Stimulated activated CD8-positive, alpha-beta memory T cell treated with anti-CD3 and anti-CD28 coated beads, Interleukin-4, amount 100 ng/mL, for 24 hours (primary cell): ENCODE results near the gene TRAT1.

Experiments used
- DNase-seq: peaks from one replicate; pipeline ENCODE4 v3.0.0-alpha.2; 2020; ENCODE audit warnings: low read depth

TRAT1 gene

GRCh38 chr3:108861401-108861800 is 38.8 kb downstream of the TRAT1 start:
- no peak for DNase-seq

GRCh38 chr3:108862865-108863798 is 40.5 kb downstream of the TRAT1 start:
- no peak for DNase-seq

- DNase-seq: no peak
Measured at GRCh38 chr3:108863799-108864135, 41.2 kb downstream of the TRAT1 start.

- DNase-seq: no peak
Measured at GRCh38 chr3:108877901-108878300, 55.3 kb downstream of the TRAT1 start.

GRCh38 chr3:108879915-108880314 is 57.3 kb downstream of the TRAT1 start:
- no peak for DNase-seq

GRCh38 chr3:108882762-108883161 is 60.2 kb downstream of the TRAT1 start:
- DNase-seq: no peak

- DNase-seq: no peak
Measured at GRCh38 chr3:108883373-108883772, 60.8 kb downstream of the TRAT1 start.

GRCh38 chr3:108887121-108887520 is 64.5 kb downstream of the TRAT1 start:
- DNase-seq: no peak

- no peak for DNase-seq
Measured at GRCh38 chr3:108887777-108888176, 65.2 kb downstream of the TRAT1 start.

GRCh38 chr3:108891833-108892232 is 69.2 kb downstream of the TRAT1 start:
- DNase-seq: no peak

- DNase-seq: no peak
Measured at GRCh38 chr3:108894981-108895380, 72.4 kb downstream of the TRAT1 start.

- DNase-seq: no peak
Measured at GRCh38 chr3:108897883-108898282, 75.3 kb downstream of the TRAT1 start.

GRCh38 chr3:108899530-108899929 is 76.9 kb downstream of the TRAT1 start:
- no peak for DNase-seq
